ENCODE results near the gene EPS15.

EPS15 gene

GRCh38 chr1:51551848-51552296 lies 32.8 kb upstream of the EPS15 start:
- no peaks in the 10 kb centered on the region for H3K27me3 ChIP-seq (ENCODE audit: insufficient read depth, low read depth, severe bottlenecking)
- no peak for DNase-seq
- H3K27ac ChIP-seq: no peak overlapping the region
- TF ChIP-seq CTCF (IDR thresholded peaks at IDR 0.05; ENCODE audit: low read depth, low read length): no peak
- H3K4me3 ChIP-seq (ENCODE audit: low read depth, low read length): no peak overlapping the region
- no peaks in the 10 kb centered on the region for H3K9me3 ChIP-seq (ENCODE audit: severe bottlenecking)
- H3K36me3 ChIP-seq: no peaks in the 10 kb centered on the region

DNA sequence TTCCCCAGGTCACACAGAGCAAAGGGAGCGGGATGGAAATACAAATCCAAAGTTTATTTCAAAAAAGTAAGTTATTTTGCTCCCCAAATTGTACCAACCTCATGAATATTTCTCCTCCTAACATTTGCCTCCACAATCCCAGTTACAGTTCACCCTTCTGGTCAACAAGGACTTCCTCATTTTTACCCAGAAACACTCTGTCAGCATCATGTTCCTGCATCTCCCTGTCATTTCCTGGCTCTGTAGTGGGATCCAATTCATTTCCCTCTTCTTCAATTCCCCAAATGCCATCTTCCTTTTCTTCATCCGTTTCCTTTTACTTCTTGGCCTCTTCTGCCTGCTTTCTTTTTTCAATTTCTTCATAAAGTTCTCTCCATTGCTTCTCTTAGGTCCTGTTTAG lies 32.0 kb upstream of the EPS15 start:
- no peaks in the 10 kb centered on the region for H3K27me3 ChIP-seq (ENCODE audit: insufficient read depth, low read depth, severe bottlenecking)
- H3K4me3 ChIP-seq (ENCODE audit: low read depth, low read length): no peak overlapping the region
- no peak overlapping the region for H3K27ac ChIP-seq
- DNase-seq: no peak
- H3K36me3 ChIP-seq: no peaks in the 10 kb centered on the region
- H3K9me3 ChIP-seq (ENCODE audit: severe bottlenecking): no peaks in the 10 kb centered on the region
- TF ChIP-seq CTCF (IDR thresholded peaks at IDR 0.05; ENCODE audit: low read depth, low read length): no peak

DNA sequence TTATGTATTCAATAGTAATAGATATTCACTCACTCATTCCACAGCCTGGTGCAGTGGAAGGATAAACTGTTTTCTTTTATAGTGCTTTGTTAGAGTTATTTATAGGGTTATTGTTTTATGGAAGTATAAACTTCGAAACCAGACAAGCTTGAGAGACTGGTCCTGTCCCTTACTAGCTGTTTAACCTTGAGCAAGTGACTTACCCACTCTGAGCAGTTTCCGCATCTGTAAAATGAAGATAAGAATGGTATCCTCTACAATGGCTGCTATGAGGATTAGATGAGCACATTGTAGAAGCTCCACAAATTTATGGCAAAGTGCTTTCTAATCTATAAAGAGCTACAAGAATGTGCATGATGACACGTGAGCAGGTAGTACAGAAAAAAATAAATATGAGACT lies 30.8 kb upstream of the EPS15 start:
- no peaks in the 10 kb centered on the region for H3K36me3 ChIP-seq
- H3K4me3 ChIP-seq (ENCODE audit: low read depth, low read length): no peak overlapping the region
- no peaks in the 10 kb centered on the region for H3K9me3 ChIP-seq (ENCODE audit: severe bottlenecking)
- DNase-seq: no peak
- no peak for TF ChIP-seq CTCF (IDR thresholded peaks at IDR 0.05; ENCODE audit: low read depth, low read length)
- no peaks in the 10 kb centered on the region for H3K27me3 ChIP-seq (ENCODE audit: insufficient read depth, low read depth, severe bottlenecking)
- no peak overlapping the region for H3K27ac ChIP-seq

- Histone ChIP-seq H3K27ac (no peak overlapping the region), H3K36me3 (no peaks in the 10 kb centered on the region), H3K4me3 (ENCODE audit: low read depth, low read length) (no peak overlapping the region), H3K9me3 (ENCODE audit: severe bottlenecking) (no peaks in the 10 kb centered on the region), H3K27me3 (ENCODE audit: insufficient read depth, low read depth, severe bottlenecking) (no peaks in the 10 kb centered on the region)
- DNase-seq: no peak
- TF ChIP-seq CTCF (IDR thresholded peaks at IDR 0.05; ENCODE audit: low read depth, low read length): no peak
These were observed 30.1 kb upstream of the EPS15 start for GRCh38 chr1:51549016-51549619.

GRCh38 chr1:51543858-51544257 lies 24.8 kb upstream of the EPS15 start:
- no peak for DNase-seq
- TF ChIP-seq CTCF (IDR thresholded peaks at IDR 0.05; ENCODE audit: low read depth, low read length): no peak
- Histone ChIP-seq H3K4me3 (ENCODE audit: low read depth, low read length) (no peak overlapping the region), H3K27ac (no peak overlapping the region), H3K27me3 (ENCODE audit: insufficient read depth, low read depth, severe bottlenecking) (no peaks in the 10 kb centered on the region), H3K9me3 (ENCODE audit: severe bottlenecking) (no peaks in the 10 kb centered on the region), H3K36me3 (no peaks in the 10 kb centered on the region)

All from WERI-Rb-1 (cell line).